Neutrophil (primary cell): Measurements from ENCODE around the gene MYO5B.

Source experiments
- H3K27ac ChIP-seq: fragments of 200-600 bp; sonication (generic); 2 replicates; pipeline ENCODE4 v1.5.1; 2016; ENCODE audit warnings: mild to moderate bottlenecking, moderate library complexity
- H3K27me3 ChIP-seq: fragments of 200-600 bp; sonication (generic); 2 replicates; pipeline ENCODE4 v1.6.0; 2016; ENCODE audit warnings: mild to moderate bottlenecking
- H3K36me3 ChIP-seq: fragments of 200-600 bp; sonication (generic); 2 replicates; pipeline ENCODE4 v1.5.1; 2017
- H3K4me1 ChIP-seq, 2 experiments: fragments of 200-600 bp in 1 of 2; sonication (generic) in 1 of 2; 1 replicate in 1 of 2; 2 replicates in 1 of 2; pipeline versions ENCODE4 v1.5.1 to v1.6.1; 2013 to 2016; ENCODE audit warnings: low read depth in 1 of 2, low read length in 1 of 2, mild to moderate bottlenecking in 1 of 2, moderate library complexity in 1 of 2; ENCODE audit not compliant: control insufficient read depth in 1 of 2, insufficient read depth in 1 of 2
- H3K4me3 ChIP-seq, 2 experiments: fragments of 200-600 bp in 1 of 2; sonication (generic) in 1 of 2; 1 replicate in 1 of 2; 2 replicates in 1 of 2; pipeline ENCODE4 v1.5.1; 2013 to 2016; ENCODE audit warnings: low read depth in 1 of 2, low read length in 1 of 2, mild to moderate bottlenecking in 1 of 2, moderate library complexity in 1 of 2
- H3K9me3 ChIP-seq: fragments of 200-600 bp; sonication (generic); 2 replicates; pipeline ENCODE4 v1.5.1; 2016
- CTCF ChIP-seq: fragments of 200-600 bp; sonication (generic); IDR thresholded peaks from 2 replicates; pipeline ENCODE4 v1.5.1; 2016; ENCODE audit warnings: antibody characterized with exemption

The MYO5B gene

DNA sequence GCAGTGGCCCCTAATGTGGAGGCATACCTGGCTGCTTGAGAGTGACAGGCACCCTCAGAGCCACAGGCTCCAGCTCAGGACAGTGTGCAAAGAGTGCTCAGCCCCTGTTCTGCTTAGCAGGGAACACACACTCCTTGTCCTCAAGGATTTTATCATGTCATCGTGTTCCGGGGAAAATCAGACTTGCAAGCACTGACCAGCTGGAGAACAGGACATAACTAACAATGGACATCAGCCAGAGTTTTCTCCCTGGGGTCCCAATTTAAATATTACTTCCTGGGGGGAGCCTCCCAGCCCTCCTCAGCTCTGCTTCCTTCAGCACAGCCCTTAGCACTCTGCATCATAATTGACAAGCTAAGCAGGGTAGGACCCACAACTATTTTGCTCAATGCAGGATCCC is 206.2 kb downstream of the MYO5B start:
- H3K27me3 ChIP-seq, result no peaks in the 10 kb centered on the region
- no peak for TF ChIP-seq CTCF
- no peak overlapping the region for H3K4me3 ChIP-seq
- H3K36me3 ChIP-seq, result no peaks in the 10 kb centered on the region
- no peak overlapping the region for H3K27ac ChIP-seq
- H3K9me3 ChIP-seq, result no peaks in the 10 kb centered on the region
- no peaks in the 10 kb centered on the region for H3K4me1 ChIP-seq

- no peaks in the 10 kb centered on the region for H3K36me3 ChIP-seq
- H3K27me3 ChIP-seq, result no peaks in the 10 kb centered on the region
- no peaks in the 10 kb centered on the region for H3K4me1 ChIP-seq
- H3K27ac ChIP-seq, result no peak overlapping the region
- TF ChIP-seq CTCF, result no peak
- H3K4me3 ChIP-seq, result no peak overlapping the region
- H3K9me3 ChIP-seq, result no peaks in the 10 kb centered on the region
These were observed 206.8 kb downstream of the MYO5B start for GRCh38 chr18:49988101-49988500.

- Histone ChIP-seq H3K9me3 (no peaks in the 10 kb centered on the region), H3K36me3 (no peaks in the 10 kb centered on the region), H3K27me3 (no peaks in the 10 kb centered on the region), H3K4me3 (no peak overlapping the region), H3K4me1 (no peaks in the 10 kb centered on the region), H3K27ac (no peak overlapping the region)
- no peak for TF ChIP-seq CTCF
These were observed 209.7 kb downstream of the MYO5B start for GRCh38 chr18:49985236-49985635.

DNA sequence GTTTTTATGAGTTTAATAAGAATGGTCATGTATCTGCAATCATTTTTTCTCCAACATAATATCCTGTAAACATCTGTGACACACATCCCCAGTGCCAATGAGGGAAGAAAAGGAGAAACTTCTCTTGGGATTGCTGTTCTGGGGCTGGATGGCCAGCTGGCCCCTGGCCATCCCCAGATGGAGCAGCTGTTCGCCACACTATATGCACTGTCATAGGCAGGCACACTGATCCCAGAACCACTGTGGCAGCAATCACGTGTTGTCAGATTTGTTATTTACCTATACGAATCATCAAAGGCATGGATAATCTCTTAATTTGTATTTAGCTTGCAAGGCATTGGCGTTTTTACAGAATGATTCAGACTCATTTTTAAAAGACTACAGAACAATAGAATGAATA is 214.1 kb downstream of the MYO5B start:
- no peak for TF ChIP-seq CTCF
- H3K27me3 ChIP-seq, result peaks cover 11% of the 10 kb centered on the region

DNA sequence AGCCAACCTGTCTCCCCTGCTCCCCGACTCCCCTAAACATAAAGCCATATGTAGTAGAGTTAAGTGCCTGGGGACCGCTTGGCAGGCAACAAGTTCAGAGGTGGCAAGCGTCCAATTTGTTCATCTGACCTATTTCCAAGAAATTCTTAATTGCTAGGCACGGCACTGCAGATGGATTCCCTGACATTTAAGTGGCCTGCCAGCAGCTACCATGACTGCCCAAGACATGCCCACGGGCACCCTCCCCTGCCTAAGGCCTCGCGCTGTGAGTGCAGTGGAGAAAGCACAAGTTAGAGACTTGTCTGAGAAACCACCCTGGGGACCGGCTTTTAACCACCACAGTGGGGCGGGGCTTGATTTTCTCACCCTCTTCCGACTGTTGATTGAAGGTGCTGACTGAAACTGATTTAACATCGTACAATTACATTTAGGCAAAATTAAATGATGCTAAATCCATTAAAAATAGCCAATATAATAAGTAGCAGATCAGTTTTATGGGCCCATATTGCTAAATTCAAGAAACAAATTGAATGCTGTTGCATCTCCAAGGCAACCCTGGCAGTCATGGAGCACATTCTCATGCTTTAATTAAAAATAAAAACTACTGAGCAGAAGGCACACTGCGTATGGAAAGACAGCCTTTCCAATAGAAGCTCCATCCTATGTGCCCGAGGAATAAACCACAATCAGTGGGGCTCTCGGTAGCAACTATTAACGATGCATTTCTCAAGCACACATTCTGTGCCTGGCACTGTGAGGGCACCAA is 218.0 kb downstream of the MYO5B start:
- TF ChIP-seq CTCF, result no peak
- Histone ChIP-seq H3K27me3 (peaks cover 11% of the 10 kb centered on the region), H3K4me1 (no peaks in the 10 kb centered on the region), H3K9me3 (no peaks in the 10 kb centered on the region), H3K27ac (no peak overlapping the region), H3K36me3 (no peaks in the 10 kb centered on the region), H3K4me3 (no peak overlapping the region)

More for the DNA sequence above, 214.1 kb downstream of the MYO5B start:
- no peak overlapping the region for H3K4me3 ChIP-seq
- H3K9me3 ChIP-seq, result no peaks in the 10 kb centered on the region
- H3K36me3 ChIP-seq, result no peaks in the 10 kb centered on the region
- no peak overlapping the region for H3K27ac ChIP-seq
- H3K4me1 ChIP-seq, result no peaks in the 10 kb centered on the region
